GM19397 (cell line): Measurements from ENCODE around the gene WDR86.

Source experiments
- ATAC-seq: cut with Tn5 transposase; IDR thresholded peaks from one replicate; pipeline ENCODE4 v1.9.1; 2021; ENCODE audit warnings: mild to moderate bottlenecking, moderate library complexity; ENCODE audit not compliant: unreplicated experiment

Gene WDR86

DNA sequence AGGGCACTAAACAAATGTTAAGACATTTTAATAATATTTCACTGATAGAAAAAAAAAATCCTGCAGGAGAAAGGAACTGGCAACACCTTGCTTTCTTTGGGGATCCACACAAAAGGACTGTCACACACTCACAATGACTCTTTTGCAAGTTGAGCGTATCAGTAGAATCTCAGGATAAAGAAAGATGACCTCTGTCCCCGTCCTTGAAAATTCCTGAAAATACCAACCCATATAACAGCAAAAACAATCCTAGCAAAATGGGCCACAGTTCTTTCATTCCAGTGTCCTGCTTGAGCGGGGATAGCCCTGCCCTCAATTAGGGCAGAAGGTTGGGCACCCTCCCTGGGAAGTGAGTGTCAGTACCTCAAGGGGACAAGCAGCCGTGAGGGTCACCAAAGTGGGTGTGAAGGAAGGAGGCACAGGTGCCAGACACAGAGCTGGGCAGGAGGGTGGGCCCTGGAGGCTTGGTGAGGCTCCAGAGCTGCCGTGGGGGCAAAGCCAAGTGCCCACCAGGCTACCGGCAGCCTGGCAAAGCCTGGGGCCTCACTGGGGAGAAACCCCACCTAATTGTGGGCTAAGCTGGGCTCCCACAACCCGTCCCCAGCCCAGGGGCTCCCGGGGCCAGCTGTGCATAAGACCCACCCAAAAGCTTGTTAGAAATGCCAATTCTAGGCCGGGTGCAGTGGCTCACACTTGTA lies 2.8 kb downstream of the WDR86 start:
- ATAC-seq: no peak

DNA sequence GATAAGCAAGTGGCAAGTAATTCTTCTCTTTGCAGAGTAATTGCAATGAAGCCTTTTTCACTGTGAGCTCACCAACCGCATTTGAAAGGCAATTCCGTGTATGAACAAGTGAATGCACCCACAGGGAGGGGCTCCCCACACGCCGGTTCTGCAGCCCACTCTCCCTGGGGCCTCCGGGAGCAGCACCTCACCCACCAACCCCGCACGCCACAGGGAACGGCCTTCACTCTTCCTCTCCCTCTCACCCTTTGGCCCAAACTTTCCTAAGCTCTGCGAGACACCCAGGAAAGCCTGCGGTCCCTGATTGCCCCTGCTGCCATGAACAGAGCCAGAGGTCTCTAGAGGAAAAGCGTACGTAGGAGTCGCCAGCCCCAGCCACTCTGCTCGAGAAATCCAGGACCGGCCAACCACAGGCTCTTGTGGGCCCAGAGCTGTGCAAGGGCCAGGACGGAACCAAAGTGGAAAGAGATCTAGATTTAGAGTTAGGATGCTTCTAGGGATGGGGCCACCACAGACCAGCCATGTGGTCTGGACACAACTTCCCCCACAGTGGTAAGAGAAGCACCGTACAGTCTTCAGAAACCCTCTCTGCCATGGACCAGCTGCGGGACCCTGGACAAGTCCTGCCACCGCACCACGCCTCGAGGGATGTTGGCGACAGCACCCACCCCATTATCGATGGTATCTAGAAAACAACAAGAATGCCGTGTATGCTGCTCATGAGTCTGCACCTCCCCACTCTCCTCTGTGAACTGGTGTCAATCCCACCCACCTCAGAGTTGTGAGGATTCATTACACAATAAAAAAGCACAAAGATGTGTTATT lies 3.6 kb downstream of the WDR86 start:
- ATAC-seq: no peak

DNA sequence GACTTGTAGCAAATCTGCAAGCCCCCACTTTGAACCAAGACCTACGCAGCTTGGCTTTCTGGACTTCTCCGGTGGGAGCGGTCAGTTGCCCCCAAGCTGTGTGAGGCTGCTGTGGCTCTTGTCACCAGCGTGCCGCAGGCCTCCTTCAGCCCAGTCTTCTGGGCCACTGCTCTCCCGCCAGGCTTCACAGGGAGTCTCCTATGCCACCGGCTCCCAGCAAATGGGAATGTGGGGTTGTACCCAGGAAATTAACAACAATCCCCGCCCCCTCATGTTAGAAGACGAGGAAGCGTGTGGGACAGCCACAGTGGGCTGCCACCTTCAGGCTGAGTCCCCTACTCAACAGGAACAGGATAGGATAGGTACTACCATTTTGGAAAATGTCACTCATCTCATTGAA lies 4.2 kb downstream of the WDR86 start:
- ATAC-seq: no peak

DNA sequence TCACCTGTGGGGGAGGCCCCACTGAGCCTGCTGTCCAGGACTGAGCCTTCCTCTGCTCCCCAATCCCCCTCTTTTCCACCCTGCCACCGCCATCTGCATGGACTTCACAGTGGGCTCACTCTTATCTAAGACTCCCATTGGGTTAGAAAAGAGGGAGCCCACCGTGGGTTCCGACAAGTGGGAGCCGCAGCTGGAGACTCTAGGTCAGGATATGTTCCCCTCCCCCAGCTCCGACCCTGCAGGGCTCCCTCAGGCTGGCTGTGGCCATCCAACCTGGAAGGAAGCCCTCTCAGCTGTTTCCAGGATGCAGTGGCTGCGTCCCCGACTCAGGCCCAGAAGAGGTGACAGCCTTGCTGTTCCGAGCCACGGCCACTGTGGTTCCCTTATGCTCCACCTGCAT lies 4.8 kb downstream of the WDR86 start:
- ATAC-seq: no peak

DNA sequence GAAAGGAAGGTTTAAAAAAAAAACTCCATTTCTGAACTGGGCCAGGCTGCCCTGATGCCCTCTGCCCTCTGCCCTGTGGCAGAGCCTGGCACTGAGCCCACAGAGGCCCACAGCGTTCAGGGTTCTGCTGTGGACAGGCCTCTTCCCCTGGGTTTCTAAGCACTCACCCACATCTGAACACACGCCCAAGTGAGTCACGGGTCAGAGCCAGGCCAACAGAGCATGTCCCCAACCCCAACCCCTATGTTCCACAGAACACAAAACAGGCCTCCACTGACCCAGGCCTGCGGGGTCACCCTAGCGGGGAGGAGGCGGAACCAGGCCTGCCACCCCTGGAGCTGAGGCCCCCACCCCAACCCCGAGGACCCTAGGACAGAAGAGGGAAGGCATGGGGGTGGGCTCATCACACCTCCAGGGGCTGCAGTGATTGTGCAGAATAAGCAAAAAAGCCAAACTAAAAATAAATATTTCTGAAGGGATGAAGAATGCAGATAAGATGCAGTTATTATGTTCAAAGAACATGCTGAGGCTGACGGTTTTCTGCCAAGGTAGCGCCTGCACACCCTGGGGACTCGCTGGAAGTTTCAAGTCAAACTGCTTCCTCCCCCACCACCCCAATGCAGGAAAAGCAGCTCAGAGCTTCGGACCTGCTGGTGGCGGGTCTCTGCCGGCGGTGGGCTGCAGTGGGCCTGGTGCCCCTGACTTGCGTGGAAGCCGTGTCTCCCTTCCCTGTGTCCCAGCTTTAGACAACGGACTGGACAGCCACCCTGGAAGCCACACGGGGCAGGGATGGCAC lies 5.4 kb downstream of the WDR86 start:
- no peak for ATAC-seq

DNA sequence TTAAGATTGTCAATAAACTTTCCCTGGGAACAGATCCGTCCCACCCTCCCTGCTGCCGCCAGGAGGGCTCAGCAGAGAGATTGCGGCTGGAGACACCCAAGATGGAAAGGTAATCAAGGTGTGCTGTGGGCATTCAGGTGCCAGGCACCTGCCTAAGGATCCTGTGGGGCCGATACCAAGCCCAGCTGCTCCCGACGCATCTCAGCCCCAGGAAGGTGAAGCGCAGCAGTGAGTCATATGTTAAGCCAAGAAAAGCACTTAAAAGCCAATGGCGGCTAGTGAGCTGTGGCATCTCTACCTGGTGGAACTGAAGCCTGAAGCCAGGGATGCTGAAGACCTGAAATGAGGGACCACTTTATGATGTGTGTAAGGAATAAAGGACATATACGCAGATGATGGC lies 6.1 kb downstream of the WDR86 start:
- no peak for ATAC-seq

DNA sequence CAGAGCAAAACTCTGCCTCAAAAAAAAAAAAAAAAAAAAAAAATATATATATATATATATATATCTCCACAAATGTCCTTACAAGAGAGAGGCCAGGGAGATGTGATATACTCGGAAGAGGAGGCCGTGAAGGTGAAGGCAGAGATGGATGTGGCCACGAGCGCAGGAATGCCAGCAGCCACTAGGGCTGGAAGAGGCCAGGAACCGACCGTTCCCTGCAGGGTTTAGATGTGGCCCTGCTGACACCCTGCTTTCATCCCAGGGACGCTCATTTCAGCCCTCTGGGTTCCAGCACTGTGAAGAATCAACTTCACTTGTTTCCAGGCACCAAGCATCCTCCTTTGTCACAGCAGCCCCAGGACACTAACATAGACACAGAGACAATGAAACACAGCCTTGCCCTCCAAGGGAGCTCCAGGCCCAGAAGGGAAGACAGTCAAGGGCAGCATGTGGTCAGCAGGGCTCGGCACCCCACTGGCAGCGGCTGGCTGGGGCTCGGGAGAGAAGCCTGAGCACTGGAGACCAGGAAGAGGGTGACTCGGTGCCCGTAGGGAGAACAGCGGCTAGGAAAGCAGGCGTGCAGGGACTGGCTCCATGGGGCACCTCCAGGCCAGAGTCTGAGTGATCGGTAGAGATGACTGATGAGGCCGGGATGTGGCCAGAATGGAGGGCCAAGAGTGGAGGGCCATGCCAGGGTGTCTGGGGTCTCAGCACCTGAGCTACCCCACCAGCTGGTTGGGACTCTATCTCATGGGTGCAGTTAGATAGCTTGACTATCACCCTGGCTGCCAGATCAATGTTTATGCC lies 7.6 kb downstream of the WDR86 start:
- ATAC-seq: no peak

DNA sequence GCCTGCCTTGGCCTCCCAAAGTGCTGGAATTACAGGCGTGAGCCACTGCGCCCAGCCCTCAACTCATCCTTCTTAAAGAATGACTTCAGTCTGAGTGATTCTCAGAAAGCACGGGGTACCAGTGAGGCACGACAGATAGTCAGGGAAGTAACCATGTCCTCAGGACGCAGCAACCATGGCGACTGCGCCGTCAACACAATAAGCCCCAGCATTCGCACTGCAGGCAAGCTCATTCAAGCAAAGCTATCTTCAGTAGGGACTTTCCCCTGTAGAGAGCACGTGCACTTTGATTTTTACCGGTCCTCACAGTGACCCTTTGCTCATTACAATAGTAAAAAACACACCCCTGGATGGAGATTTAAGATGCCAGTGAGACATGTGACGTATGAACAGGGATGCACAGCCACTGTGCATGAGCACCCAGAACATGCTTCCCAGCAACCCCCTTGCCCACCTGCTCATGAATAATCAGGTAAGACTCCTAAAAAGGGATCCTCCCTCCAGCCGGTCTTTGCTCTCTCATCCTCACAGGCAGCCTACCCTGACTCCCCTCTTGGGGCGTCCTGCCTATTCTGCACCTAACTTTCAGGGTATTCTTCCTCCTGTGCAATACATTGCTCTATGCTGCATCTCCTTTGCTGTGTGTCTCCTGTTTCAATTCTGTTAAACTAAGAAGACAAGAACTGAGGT lies 9.1 kb downstream of the WDR86 start:
- peak; percentile 87 for ATAC-seq

DNA sequence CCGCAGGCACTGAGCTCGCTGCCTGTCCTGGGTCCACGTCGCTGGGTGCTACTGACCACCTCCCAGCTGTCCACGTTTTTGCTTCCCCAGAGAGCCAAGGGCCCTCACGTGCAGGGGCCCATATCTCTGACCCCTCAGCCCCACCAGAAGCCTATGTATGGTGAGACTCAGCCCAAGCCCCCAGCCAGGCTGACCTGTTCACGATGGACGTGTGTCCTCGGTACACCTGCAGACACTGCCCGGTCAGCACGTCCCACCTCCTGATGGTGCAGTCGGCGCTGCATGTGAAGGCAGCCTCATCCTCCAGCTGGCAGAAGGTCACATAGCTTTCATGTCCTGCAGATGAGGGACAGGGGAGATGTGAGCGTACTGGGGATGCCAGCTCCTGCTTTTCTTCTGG lies 9.9 kb downstream of the WDR86 start:
- ATAC-seq: no peak

DNA sequence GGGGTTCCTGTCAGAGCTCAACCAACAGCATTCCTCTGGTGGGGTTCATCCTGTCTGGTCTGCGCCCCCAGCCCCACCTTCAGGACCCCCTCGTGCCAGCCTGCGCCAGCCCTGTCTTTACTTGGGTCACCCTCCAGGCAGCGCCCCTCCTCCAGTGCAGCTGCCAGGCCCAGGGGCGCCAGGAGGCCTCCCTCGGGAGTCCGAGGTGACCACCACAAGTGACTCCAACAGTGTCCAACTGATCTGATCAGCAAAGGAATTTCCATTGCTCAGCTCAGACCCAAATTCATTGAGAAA lies 10.6 kb downstream of the WDR86 start:
- no peak for ATAC-seq

DNA sequence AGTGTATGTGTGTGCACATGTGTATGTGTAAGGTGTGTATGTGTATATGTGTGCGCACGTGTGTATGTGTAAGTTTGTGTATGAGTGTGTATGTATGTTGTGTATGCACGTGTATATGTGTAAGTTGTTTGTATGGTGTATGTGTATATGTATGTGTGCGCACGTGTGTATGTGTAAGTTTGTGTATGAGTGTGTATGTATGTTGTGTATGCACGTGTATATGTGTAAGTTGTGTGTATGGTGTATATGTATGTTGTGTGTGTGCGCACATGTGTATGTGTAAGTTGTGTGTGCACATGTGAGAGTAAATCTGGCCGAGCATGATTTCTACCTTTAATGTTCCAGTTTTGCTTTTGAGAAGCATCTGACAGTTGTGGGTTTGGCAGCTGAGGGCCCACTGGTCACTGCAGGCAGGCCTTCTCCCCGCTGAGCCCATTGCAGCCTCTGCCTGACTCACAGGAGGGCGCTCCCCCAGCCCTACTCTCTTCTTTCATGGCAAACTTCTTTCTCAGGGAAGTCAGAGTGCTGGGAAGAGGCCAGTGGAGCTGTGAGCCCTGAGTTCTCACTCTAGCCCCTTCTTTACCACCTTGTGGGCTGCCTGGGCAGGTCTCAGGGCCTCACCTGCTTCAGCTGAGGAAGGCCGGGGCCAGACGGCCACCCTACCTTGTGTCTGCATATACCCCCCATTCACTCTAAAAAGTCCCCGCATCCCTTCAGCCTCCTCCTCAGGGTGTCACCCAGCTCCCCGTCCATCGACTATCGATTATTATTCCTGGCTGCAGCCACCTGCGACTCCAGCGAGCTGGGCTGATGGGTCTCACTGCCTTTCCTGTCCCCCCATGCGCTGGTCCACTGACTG lies 11.2 kb downstream of the WDR86 start:
- no peak for ATAC-seq

DNA sequence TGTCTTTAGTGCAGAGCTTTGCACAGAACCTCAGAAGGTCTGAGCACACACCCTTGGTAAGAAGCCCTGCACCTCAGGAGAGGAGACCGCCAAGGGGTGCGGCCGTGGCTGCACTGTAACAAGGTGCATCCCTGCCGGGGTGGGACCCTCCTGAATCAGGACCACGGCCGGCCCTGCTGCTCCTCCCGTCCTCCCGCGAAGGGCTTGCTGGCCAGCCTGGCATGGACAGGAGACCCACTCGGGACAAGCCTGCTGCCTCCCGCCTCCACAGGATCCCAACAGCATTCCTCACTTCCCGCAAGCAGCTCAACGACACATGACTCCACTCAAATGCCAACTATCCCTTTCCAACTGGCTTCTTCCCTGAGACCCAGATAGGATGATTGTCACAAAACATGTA lies 12.8 kb downstream of the WDR86 start:
- no peak for ATAC-seq

DNA sequence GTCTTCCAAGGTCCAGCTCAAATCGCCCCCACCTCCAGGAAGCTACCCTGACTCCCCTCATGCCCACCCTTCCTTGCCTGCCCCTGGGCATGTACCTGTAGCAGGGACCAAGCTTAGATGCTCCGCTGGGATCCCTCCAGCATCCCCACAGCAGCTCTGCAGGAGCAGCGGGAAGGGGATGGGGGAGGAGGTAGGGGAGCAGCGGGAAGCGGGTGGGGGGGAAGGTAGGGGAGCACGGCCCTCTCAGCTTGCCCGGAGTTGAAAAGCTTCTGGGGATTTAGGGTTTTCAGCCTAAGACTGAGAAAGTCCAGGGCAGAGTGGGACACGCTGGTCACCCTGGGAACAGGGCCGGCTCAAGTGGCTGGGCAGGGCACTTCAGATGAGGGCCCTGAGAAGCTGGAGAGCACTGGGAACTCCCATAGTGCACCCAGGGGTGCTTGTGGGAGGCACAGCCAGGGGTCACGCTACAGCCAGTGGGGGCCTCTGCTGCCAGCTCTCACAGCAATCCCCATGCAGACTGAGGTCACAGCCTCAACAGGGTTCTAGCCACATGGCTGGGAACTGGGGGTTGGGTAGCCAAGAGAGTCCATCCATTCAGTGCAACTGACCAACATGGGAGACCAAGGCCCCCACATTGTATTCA lies 13.4 kb downstream of the WDR86 start:
- ATAC-seq: no peak

DNA sequence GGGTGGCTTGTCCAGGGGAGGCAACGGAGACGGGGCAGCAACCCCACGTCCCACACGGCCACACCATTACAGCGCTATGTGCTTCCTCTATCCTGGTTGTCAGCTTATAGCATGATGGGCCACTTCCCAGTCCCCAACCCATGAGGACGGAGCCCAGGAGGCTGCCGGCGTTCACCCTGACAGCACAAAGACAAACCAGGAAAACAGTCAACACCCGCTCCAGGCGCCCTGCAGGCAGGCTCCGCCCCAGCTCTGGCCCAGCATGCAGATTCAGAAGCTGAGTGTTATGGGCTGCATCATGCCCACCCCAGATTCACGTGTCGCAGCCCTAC lies 14.8 kb downstream of the WDR86 start:
- ATAC-seq: no peak

DNA sequence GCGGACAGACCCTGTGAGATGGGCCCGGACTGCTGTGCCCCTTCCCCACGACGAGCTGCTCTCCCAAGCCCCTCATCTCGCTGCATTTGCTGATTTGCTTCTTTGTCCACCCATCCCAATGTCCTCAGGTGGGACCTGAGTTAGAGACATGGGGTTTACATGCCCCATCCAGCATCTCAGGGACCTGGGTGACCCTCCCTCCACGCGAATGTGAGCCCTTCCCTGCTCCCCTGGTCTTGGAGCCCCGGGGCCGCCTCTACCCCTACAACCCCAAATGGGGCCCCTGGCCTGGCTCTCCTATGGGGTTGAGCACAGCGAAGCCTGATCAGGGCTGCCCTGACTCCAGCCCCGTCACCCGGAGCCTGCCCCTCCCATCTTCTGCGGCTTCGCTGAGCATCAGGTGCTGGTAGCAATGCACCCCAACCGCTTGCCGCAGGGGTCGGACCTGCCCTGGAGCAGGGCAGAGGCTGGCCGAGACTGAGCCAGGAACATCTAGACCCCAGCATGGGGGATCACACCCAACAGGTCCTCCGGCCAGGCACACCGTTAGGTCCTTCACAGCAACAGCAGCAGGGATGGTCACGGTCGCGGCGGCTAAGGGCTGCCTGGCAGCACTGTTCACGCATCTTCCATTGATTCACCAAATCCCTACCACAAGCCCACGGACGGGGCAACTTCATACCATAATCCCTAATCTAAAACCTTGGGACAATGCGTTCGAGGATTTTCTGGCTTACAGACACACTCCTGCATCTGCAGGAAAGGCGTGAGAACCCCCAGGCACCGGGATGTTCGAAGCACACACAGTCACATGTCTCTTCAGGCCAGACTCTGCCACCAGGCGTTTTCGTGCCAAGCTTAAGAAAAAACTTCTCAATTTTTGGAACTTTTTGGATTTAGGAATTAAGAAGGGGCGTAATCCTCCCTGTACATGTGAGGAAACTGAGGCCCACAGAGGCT lies 15.5 kb downstream of the WDR86 start:
- ATAC-seq: no peak

DNA sequence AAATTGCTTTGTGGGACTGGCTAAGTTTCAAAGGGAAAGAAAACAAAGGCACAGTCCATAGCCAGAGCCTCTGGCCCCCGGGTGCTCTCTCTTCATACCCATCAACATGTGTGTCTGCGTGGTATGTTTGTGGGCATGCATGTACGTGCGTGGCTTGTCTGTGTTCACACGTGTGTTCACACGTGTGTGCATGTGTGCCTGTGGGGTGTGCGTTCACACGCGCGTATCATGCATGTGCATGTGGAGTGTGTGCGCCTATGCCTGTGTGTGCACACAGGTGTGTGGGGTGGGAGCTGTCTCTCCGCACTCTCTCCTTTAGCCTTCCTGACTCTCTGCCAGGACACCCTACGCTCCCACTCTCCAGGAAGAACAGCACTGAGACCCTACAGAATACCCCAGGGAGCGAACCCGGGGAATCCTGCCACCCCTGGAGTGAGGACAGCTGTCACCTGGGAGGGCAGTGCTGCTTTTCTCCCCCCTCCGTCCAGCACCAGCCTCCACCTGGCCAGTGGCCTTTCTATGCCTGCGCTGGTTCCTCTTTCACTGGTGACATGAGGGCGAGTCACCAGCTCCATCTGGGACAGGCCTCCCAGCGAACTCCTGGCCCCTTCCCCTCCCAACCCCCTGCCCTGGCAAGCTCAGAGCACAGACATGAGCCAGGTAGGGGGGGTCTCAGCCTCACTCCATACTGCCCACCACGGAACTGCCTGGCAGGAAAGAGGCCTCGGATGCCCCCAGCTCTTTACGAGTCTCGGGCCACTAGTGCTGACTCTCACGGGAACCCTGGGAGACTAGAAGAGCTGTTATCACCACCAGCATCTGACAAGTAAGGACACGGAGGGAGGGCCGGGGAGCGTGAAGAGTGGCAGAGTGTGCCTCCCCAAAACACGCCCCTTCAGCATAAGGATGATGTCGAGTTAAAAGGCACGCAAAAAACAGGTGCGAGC lies 16.5 kb downstream of the WDR86 start:
- no peak for ATAC-seq

DNA sequence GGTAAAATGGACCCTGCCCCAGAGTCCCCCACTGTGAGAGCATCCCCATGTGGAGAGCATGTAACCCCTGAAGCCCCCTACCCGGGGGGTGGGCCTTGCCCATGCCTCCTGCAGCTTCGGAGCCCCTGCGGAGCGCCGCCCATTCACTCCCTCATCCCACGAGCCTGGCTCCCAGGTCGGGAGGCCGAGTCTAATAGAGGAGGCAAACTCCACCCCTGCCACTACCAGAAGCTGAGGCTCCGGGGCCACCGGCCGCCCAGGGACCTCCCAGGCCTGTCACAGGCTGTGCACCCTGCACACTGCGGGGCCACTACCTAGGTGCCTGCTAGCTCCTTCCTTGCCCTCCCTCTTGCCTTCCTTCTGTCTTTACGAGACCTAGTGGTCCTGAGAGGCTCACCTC lies 17.4 kb downstream of the WDR86 start:
- ATAC-seq: no peak
